ENCODE data around the gene ATOSB.
"Not testable (repeated sequence)": the region's sequence is repeated elsewhere in the genome, so short reads cannot be mapped to it uniquely, and the experiment has no call there.

Gene ATOSB, protein sequence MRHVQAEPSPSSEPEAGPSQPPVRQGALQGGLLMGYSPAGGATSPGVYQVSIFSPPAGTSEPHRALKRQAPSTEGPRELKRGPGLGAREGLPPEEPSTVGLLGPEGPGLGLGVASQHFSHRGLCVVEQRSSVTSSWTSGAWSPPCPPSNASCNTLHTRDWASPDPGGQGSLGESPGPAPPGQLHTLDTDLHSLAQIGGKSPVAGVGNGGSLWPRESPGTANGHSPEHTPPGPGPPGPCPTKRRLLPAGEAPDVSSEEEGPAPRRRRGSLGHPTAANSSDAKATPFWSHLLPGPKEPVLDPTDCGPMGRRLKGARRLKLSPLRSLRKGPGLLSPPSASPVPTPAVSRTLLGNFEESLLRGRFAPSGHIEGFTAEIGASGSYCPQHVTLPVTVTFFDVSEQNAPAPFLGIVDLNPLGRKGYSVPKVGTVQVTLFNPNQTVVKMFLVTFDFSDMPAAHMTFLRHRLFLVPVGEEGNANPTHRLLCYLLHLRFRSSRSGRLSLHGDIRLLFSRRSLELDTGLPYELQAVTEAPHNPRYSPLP

DNA sequence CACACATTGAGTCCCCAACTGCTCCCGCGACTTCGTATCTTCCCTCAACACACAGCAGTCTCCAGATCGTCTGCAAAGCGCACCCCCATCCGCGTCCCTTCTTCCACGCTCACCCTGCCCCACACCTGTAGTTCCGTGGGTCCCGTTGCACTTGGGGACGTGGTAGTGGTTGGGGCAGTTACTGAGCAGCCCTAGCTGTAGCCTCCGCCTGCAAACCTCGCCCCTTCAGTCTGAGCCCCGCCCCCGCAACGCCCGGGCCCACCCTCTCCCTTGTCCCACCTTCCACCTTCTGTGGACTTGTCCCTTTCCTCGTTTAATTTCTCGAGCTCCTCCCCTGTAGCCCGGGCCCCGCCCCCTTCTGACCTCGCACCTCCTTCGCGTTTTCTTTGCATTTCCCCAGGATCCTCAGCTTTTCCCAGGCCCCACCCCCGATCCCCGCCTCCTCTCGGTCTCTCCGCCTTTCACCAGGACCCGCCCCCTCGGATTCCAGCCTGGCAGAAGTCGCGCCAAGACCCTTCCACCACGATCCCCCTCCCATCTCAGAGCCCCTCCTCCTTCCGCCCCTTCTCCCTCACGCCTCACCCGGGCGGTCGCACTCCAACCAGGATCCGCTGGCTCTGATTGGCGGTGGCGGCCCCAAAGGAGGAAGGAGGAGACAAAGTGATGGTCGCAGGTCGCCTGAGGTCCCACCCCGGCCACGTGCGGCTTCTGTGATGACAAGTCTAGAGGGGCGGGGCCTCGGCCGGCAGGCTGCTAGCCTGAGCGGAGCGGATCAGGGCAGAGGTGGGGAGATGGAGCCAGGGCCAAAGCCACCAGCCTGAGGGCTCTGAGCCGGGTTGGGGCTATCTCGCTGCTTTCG is at the start of gene ATOSB:
Gene ATOSB, minus strand, starts transcription at position 183 of the 859 bp plus-strand sequence. CDS start 7,588 bp downstream, outside the sequence.
- DNase-seq, result peak; percentile 99

GRCh38 chr9:35164711-35165110 is 49.0 kb upstream of the ATOSB start:
- DNase-seq, result no peak

DNA sequence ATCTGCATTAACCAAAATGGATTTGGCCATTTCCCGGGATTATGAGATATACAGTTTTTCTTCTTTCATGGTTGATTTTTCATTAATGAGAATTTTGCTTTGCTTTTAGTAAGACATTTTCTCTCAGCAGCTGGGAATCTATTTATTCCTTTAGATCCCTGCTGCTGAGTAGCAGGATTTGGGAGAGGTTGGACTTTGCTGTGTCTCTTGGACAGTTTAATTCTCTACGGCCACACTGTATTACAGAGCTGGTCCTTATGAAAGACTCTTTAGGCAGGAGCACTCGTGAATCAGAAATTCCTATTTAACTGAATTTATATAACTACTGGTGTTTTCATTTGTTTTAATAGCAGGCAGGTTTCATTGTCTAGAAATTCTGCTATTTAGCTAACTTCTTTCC is 47.8 kb upstream of the ATOSB start:
- DNase-seq, result no peak

GRCh38 chr9:35162605-35163315 is 47.1 kb upstream of the ATOSB start:
- no peak for DNase-seq

DNA sequence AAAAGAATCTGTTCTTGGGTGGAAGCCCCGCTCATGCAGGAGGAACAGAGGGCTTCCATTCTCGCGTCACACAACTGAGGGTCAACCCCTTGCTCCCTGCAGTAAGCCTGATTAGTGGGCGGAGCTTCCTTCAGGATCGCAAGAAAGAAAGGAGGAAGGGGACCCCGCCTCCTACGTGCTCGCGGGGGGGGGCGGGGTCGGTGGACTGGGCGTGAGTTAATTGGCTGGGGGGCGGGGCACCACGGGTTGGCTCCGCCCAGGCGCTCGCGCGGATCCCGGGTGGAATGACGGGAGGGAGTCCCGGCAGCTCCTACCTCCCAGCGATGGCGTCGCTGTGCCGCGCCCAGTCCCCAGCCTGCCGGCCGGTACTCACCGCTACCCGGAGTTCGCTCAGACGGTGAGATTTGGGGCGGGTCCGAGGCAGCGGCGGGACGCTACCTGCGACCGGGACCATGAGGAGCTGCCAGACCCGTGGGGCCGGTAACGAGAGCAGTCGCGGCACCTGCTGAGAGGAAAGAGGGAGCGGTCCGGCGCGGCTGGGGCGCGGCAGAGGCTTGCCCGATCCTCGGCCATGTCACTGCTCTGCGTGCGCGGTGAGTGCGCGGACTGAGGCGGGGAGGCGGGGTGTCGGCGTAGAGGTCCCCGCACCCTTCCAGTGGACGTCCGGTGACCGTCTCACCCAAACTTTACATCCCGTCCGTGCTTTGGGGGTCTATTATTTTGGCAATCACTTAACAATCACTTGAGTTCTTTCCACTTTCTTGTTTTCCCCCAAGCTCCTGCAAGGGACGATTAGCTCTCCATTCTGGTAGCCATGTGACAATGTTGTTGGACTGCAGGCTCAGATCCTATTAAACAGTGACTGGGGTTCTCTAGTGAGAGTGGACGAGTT is 46.3 kb upstream of the ATOSB start, which contains the start of gene UNC13B:
Gene UNC13B, plus strand, starts transcription at position 297 of the 892 bp plus-strand sequence. Its CDS starts 275 bp downstream, at position 572.
- DNase-seq, result peak; percentile 99

DNA sequence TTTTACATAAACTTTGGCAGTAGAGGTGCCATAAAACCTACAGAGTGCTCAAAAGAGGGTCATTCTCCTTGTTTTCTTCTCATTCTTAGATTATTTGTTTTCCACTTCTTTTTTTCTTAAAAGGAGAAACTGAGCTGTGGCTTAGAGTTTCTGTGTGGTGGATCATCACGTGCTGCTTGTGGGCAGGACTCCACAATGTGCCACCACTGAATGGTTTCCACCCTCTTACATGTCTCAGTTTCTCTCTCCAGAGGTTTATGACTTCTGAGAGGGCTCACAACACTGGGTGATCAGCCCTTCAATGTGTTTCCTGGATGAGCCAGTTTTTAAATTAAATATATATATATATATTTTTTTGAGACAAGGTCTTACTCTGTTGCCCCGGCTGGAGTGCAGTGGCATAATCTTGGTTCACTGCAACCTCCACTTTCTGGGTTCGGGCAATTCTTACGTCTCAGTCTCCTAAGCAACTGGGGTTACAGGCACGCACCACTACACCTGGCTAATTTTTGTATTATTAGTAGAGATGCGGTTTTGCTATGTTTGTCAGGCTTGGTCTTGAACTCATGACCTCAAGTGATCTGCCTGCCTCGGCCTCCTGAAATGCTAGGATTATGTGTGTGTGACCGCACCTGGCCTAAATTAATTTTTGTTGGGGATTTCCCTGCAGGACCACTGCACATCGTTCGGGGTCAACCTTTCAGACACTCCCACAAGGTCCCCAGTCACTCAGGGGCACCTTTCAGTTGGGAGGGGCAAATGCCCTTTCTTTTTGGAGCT is 43.0 kb upstream of the ATOSB start:
- no peak for DNase-seq

GRCh38 chr9:35157836-35158235 is 42.2 kb upstream of the ATOSB start:
- DNase-seq, result not testable (repeated sequence)

DNA sequence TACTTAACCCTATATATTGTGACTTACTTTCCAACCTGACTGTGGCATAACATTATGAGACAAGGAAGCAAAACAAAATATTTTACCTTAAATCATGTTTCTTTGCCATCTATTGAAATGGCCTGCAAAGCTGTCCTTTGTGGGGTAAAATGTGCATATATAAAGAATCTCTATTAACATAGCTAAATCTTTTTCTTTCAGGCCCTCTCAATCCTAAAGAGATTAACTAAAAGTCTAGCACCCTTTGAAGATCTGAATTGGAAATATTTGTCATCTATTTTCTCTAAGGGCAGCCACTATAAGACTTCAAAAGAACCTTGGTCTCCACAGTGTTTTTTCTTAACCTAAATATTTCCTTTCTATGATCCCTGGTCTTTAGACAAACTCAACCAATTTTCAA is 41.1 kb upstream of the ATOSB start:
- no peak for DNase-seq

DNA sequence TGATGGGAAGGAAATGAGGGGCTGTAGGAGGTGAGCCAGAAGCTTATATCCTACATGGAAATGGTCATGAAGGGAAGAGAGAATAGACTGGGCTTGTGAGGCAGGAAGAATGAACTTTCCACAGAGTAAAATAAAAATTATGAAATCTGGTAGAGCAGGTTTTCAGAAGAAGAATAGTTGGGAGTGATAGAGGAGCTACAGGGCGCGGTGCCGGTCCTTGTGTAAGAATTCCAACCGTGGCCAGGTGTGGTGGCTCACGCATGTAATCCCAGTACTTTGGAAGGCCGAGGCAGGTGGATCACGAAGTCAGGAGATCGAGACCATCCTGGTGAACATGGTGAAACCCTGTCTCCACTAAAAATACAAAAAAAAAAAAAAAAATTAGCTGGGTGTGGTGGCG is 37.3 kb upstream of the ATOSB start:
- DNase-seq, result no peak

DNA sequence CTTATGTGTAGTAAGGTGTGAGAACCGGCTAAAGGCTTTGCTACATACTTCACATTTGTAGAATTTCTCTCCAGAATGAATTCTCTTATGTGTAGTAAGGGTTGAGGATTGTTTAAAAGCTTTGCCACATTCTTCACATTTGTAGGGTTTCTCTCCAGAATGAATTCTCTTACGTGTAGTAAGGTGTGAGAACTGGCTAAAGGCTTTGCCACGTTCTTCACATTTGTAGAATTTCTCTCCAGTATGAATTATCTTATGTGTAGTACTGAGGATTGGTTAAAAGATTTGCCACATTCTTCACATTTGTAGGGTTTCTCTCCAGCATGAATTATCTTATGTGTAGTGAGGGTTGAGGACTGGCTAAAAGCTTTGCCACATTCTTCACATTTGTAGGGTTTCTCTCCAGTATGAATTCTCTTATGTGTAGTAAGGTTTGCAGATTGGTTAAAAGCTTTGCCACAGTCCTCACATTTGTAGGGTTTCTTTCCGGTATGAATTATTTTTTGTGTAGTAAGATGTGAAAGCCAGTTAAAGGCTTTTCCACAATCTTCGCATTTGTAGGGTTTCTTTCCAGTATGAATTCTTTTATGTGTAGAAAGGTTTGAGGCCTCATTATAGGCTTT is 32.4 kb upstream of the ATOSB start:
- not testable (repeated sequence) for DNase-seq

DNA sequence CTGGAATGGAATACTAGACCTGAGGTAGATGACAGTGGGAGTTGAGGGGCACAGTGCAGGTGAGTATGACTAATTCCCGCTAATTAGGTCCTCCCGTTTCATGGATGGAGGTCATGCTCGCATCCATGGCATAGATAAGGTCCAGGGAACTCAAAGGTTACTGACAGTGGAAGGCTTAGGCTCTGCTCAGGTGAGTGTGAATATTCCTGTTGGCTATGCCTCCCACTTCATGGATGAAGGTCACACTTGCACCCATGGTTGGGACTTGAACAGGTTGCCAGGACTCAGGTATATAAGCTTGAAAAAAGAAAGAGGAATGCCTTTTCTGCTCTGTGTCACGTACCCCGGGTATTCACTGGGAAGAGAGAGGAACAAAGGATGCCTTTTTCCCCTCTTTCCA is 26.4 kb upstream of the ATOSB start:
- no peak for DNase-seq

DNA sequence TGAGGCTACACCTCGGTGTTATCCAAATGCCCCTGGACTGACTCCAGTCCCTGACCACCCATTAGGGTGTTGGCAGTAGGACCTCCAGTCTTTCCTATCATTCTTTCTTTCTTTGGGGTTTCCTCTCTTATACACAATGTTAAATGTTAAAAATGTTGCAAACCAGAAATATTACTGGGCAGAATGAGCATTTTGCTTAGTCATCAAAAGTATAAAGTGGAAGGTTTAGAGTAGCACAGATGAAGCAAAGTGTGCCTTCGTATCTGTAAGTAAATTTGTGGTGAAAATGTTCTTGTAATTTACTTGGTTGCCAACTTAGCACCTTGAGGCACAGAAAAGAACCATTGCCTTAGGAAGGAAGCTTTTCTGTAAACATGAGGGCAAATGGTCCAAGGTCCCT is 24.4 kb upstream of the ATOSB start:
- no peak for DNase-seq

DNA sequence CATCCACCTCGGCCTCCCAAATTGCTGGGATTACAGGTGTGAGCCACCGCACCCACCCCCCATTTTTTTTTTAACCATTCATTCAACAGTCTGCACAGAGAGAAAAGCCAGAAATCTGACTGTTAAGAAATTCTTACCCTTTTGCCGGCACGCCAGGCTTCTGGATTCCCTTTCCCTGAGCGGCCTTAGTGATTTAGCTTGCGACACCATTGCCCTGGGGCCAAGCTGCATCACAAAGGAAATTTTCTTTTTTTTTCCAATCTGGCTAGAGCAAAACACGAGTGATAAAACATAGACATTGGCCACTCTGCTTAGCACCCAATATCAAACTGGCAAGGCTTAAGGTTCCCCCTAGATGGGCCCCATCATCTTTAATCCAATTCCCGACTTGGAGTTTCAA is 21.2 kb upstream of the ATOSB start:
- DNase-seq, result no peak

DNA sequence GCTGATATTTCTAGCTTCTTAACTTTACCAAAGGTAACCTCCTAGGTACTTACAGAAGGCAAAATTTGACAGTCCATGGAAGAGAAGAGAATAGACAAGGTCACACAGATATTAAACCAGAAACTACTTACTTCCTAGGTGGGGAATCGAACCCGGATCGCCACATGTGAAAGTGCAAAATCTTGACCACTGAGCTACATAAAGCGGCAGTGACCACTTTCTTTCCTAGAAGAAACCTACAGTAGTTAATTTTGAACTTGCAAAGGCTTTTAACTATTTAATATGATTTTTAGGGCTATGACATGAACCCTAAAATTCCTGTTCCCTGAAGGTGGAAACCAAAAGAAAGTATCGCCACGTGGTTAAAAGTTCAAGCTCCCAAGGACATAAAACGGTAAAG is 20.3 kb upstream of the ATOSB start:
- no peak for DNase-seq

DNA sequence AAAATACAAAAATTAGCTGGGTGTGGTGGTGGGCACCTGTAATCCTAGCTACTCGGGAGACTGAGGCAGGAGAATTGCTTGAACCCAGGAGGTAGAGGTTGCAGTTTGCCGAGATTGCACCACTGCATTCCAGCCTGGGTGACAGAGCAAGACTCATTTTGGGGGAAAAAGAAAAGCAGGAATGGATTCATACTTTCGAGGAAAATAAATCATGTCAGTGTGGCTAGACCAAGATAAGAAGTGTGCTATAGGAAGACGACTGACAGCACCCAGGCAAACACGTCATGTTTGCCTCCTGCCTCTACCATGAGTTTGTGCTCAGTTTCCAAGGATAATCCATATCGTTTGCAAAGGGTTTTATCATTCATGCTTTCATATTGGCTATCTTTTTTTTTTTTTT is 19.3 kb upstream of the ATOSB start:
- no peak for DNase-seq

GRCh38 chr9:35116898-35117551 is 1.4 kb upstream of the ATOSB start:
- DNase-seq, result peak; percentile 92

GRCh38 chr9:35116539-35116897 is 856 bp upstream of the ATOSB start:
- no peak for DNase-seq

GRCh38 chr9:35114840-35115628 is 628 bp downstream of the ATOSB start:
- peak; percentile 22 for DNase-seq
